GM23338 (cell line): Measurements from ENCODE around the gene MYOD1.

Experiments used
- CREB1 ChIP-seq: fragments of 250-450 bp; sonication (Bioruptor Pico); IDR thresholded peaks from 2 replicates; pipeline ENCODE4 v1.5.0; 2020; ENCODE audit warnings: low read depth, mild to moderate bottlenecking, moderate library complexity
- CTCF ChIP-seq, 2 experiments: fragments of 200-600 bp in 1 of 2; sonication (generic) in 1 of 2; conservative IDR thresholded peaks; 2 replicates each; pipeline versions ENCODE4 v1.5.1 to v1.6.1; 2016 to 2017; ENCODE audit warnings: antibody characterized with exemption in 2 of 2, low read depth in 2 of 2, mild to moderate bottlenecking in 2 of 2, moderate library complexity in 1 of 2
- ETS1 ChIP-seq: IDR thresholded peaks from 2 replicates; pipeline ENCODE4 v1.6.1; 2016; ENCODE audit warnings: antibody characterized with exemption
- EZH2 ChIP-seq: fragments of 200-600 bp; sonication (generic); IDR thresholded peaks from one replicate; pipeline ENCODE4 v1.8.0; 2017; ENCODE audit warnings: antibody characterized with exemption, mild to moderate bottlenecking, low read depth; ENCODE audit not compliant: unreplicated experiment
- EZH2phosphoT487 ChIP-seq: fragments of 200-600 bp; sonication (generic); IDR thresholded peaks from one replicate; pipeline ENCODE4 v1.8.1; 2018; ENCODE audit warnings: antibody characterized with exemption; ENCODE audit not compliant: unreplicated experiment
- JUNB ChIP-seq: IDR thresholded peaks from one replicate; pipeline ENCODE4 v1.6.1; 2016; ENCODE audit warnings: antibody characterized with exemption; ENCODE audit not compliant: unreplicated experiment
- NANOG ChIP-seq: IDR thresholded peaks from 2 replicates; pipeline ENCODE4 v1.6.1; 2016; ENCODE audit warnings: antibody characterized with exemption, borderline replicate concordance
- POLR2AphosphoS5 ChIP-seq: IDR thresholded peaks from 2 replicates; pipeline ENCODE4 v1.6.1; 2016; ENCODE audit warnings: antibody characterized with exemption, low read depth
- REST ChIP-seq: IDR thresholded peaks from one replicate; pipeline ENCODE4 v1.6.1; 2018; ENCODE audit warnings: antibody characterized with exemption; ENCODE audit not compliant: unreplicated experiment
- ZNF114 ChIP-seq: fragments of 250-450 bp; sonication (Bioruptor Pico); IDR thresholded peaks from 2 replicates; pipeline ENCODE4 v1.5.0; 2020; ENCODE audit warnings: mild to moderate bottlenecking, moderate library complexity
- ZNF331 ChIP-seq: fragments of 250-450 bp; sonication (Bioruptor Pico); IDR thresholded peaks from 2 replicates; pipeline ENCODE4 v1.5.0; 2020; ENCODE audit warnings: low read depth, mild to moderate bottlenecking, moderate library complexity
- ZNF462 ChIP-seq: fragments of 250-450 bp; sonication (Bioruptor Pico); IDR thresholded peaks from 2 replicates; pipeline ENCODE4 v1.5.0; 2020; ENCODE audit warnings: mild to moderate bottlenecking, moderate library complexity

- peak; percentile 61 to 70 for TF ChIP-seq CTCF (conservative IDR thresholded peaks at IDR 0.05; ENCODE audit: low read depth in 2 of 2)
- no peak for TF ChIP-seq REST
- TF ChIP-seq EZH2phosphoT487 = no peak
- TF ChIP-seq EZH2 = no peak
- TF ChIP-seq POLR2AphosphoS5 = no peak
- TF ChIP-seq JUNB = no peak
- no peak for TF ChIP-seq ZNF114 (CRISPR knock-in tag)
- TF ChIP-seq NANOG = no peak
- no peak for TF ChIP-seq CREB1 (CRISPR knock-in tag)
- TF ChIP-seq ZNF462 (CRISPR knock-in tag) = no peak
- no peak for TF ChIP-seq ZNF331 (CRISPR knock-in tag)
- no peak for TF ChIP-seq ETS1
Measured at GRCh38 chr11:17766590-17766989, 47.2 kb downstream of the MYOD1 start.
